GM19455 (cell line): Measurements from ENCODE around the gene C1QC.
"Not testable (repeated sequence)": the region's sequence is repeated elsewhere in the genome, so short reads cannot be mapped to it uniquely, and the experiment has no call there.

Experiments used
- ATAC-seq: cut with Tn5 transposase; IDR thresholded peaks from one replicate; pipeline ENCODE4 v1.9.1; 2021; ENCODE audit not compliant: unreplicated experiment

Gene C1QC

GRCh38 chr1:22645931-22646330 lies 2.5 kb downstream of the C1QC start:
- ATAC-seq, result no peak

- no peak for ATAC-seq
These were observed 3.0 kb downstream of the C1QC start for GRCh38 chr1:22646384-22646783.

GRCh38 chr1:22650089-22650693 lies 6.8 kb downstream of the C1QC start:
- no peak for ATAC-seq

GRCh38 chr1:22651941-22652856 lies 8.8 kb downstream of the C1QC start:
- no peak for ATAC-seq

- no peak for ATAC-seq
These were observed 9.5 kb downstream of the C1QC start, which contains the start of gene C1QB for GRCh38 chr1:22652881-22653316. TSS of gene C1QB (plus strand) at chr1:22653236. CDS start at chr1:22659463, 6,227 bp downstream.

- ATAC-seq, result no peak
These were observed 11.3 kb downstream of the C1QC start for GRCh38 chr1:22654692-22655091.

GRCh38 chr1:22658385-22659163 lies 15.1 kb downstream of the C1QC start:
- no peak for ATAC-seq

- ATAC-seq, result no peak
These were observed 17.3 kb downstream of the C1QC start for GRCh38 chr1:22660716-22661241.

GRCh38 chr1:22661880-22662279 lies 18.4 kb downstream of the C1QC start:
- no peak for ATAC-seq

- no peak for ATAC-seq
These were observed 18.9 kb downstream of the C1QC start for GRCh38 chr1:22662318-22662717.

GRCh38 chr1:22662986-22663408 lies 19.6 kb downstream of the C1QC start:
- ATAC-seq, result no peak

- ATAC-seq, result no peak
These were observed 22.3 kb downstream of the C1QC start for GRCh38 chr1:22665752-22666151.

- no peak for ATAC-seq
These were observed 23.0 kb downstream of the C1QC start for GRCh38 chr1:22666412-22666811.

- not testable (repeated sequence) for ATAC-seq
These were observed 25.4 kb downstream of the C1QC start for GRCh38 chr1:22668840-22669239.

GRCh38 chr1:22670352-22670975 lies 27.0 kb downstream of the C1QC start:
- no peak for ATAC-seq

GRCh38 chr1:22671999-22672398 lies 28.6 kb downstream of the C1QC start:
- ATAC-seq, result no peak

GRCh38 chr1:22673486-22674409 lies 30.3 kb downstream of the C1QC start:
- ATAC-seq, result no peak

GRCh38 chr1:22674410-22674749 lies 30.9 kb downstream of the C1QC start:
- ATAC-seq, result no peak

- not testable (repeated sequence) for ATAC-seq
These were observed 32.7 kb downstream of the C1QC start for GRCh38 chr1:22676151-22676550.
